Lung microvascular endothelial cell (primary cell): ENCODE results near the gene FHIT. TPM values are rescaled to one million over a fixed set of nuclear protein-coding genes. Genes with fewer than 3 reads are reported as not detected.

Source experiments
- DNase-seq, 2 donors: peaks; one replicate each; pipeline versions ENCODE4 v3.0.0 to v3.0.0-alpha.2; 2010; ENCODE audit warnings: low read depth in 2 of 2
- total RNA-seq: library from RNA; depleted of rRNA; stranded (reverse); fragments of >200 nt; gene quantifications from 2 replicates; pipeline ENCODE4 v1.2.1, GENCODE V29; 2014

FHIT gene
- total RNA-seq, 1 donor from 2014 or later = 0.79 TPM

DNA sequence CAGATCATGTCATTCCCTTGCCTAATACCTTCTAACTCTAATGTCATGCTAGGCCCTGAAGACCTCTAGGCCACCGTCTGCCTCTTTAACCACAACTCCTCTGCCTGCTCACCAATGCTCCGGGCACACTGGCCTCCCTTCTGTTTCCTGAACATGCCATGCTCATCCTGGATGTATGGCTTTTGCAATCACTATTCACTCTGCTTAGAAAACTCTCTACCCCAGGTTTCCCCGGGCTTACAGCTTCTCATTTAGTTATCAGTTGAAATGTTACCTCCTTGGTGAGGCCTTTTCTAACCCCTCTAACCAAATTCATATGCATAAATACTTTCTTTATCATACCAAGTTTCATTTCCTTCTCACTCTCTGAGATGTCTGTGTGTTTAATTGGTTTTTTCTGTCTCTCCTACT, 1473.6 kb downstream of the FHIT start:
- DNase-seq = no peak

DNA sequence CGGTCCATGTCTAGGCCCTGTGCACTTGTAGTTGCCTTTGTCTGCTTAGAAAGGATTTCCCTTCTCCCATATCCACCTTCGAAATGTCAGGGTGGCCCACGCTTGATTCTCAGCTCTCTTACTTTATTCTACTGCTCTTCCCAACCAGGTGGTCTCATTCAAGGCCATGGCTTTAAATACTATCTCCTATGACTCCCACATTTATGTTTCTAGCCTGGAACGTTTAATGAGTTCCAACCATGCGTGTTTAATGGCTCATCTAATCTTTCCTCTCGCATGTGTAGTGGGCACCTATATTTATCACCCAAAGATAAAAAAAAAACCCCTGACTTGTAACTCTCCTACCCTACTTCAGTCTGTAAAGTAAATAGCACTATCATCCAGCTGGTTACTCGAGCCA, 1474.2 kb downstream of the FHIT start:
- DNase-seq = no peak

DNA sequence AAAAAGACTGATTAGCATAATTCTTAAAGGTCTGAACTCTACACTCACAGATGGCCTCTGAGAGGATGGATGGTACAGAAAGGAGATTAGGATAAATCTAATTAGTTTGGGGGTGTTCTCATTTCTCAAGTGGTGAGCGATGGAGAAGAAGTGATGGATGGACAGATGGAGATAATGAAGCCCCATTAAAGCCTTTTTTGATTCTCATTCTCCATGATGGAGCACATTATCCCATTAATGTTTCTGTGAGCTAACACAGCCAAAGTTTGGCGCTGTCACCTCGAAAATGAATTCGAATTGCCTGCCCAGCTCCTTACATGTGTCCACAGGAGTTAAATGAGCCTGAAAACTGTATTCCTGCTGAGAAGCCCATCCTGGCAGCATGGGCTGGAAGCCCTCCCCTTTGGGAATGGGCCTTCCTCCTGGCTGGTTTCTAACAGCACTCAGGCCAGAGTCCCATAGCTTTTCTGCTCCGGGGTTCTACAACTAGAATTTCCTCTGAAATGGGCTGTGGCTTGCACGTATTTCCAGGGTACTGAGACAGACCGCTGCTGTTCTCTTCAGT, 1475.4 kb downstream of the FHIT start:
- DNase-seq = no peak

DNA sequence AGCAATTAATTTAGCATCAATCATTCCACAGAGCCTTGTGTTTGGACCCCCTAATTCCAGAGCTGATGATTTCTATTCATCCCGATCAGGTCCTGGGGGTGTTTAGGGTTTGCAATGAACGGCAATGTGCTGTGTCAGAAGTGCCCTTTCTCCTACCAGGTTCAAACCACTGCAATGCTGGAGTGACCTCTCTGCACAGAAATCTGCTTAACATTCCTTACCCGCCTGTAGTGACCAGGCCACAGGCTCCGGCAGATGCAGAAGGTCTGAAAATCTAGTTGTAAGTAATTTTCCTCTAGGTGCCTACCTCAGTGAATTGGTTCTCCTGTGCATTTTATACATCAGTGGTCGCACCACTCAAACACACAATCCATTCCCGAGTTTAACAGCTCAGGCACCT, 1476.1 kb downstream of the FHIT start:
- DNase-seq = no peak

DNA sequence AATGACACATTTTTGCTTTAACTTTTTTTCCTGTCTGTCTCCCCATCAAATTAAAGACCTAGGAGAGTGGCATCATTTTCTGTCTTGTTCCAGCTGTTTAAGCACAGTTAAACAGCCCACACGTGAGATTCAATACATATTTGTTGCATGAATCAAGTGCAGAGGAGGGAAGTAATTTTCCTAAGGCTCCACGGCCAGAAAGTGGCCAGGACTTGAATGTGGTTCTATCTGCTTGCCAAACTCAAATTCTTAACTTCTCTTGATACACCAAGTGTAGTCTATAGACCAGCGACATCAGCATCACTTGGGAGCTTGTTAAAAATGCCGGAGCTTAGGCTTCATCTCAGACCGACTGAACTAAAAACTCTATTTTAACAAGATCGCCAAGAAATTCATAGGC, 1476.6 kb downstream of the FHIT start:
- no peak for DNase-seq

DNA sequence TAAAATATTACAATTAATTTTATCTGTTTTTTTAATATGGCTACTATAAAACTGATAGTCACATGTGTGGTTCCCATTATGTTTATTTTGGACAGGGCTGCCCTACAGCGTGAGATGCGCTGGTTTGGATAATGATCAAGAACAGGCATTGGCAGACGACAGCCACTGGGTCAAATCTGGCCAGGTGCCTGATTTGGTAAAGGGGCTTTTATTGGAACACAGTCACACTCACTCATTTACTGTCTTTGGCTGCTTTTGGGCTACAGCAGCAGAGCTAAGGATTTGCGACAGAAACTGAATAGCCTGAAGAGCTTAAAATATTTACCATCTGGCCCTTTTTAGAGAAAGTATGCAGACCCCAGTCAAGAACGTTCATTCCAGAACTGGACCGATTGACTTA, 1477.3 kb downstream of the FHIT start:
- no peak for DNase-seq

DNA sequence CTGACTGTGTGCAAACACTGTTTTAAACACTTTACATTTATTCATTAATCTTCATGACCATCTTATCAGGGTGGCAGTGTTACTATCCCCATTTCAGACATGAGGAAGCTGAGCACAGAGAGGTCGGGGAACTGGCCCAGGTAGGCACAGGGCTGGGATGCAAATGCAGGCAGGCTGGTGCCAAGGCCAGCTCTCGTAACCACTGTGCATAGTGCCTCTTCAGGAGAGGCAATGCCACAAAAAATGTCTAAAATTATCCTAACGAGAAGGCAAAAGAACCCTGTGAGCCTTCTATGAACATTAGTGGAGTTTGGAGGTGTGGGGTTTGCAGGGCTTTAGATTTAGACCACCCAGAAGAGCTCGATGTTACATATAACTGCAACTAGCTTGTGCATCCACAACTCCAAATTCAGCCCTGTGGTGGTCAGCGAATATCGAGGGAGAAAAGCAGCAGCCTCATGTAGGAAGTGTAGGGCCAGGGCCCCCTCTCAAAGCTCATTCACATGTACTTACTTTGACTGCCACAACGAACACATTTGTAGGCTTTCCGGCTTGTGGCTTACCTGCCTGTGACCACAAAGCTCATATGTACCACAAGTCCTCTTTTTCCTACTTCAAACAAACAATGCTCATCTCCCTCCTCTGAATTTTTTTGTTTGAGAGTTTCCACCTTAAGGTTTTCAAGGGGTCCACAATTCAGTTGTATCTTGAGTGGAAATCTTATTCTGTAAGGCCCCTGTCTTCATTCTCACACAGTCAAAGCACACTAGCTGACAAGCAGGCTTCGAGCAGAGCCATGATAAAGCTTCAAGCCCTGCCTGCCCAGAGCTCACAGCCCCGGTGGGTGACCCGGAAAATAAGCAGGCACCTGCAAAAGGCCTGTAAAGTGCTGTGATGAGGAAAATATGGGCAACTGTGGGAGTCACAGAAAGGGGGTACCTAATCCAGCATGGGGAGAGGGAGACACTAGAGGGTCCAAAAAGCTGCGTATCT, 1478.5 kb downstream of the FHIT start:
- DNase-seq = no peak

DNA sequence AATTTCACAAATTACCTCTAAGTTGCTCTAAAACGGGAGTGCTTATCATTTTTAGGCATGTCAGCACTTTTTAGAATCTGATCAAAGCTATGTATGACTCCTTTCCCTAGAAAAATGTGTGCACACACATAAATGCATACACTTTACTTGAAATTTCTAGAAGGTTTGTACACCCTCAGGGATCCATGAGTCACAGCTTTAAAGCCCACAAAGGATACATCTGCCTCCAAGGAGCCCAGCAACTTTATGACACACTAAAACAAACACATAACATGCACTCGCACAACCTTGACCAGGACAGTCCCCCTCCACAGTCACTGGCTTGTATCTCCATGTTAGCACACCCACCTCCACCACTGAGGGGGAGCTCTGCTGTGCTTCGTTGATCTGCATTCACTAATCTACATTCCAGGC, 1479.5 kb downstream of the FHIT start:
- no peak for DNase-seq

DNA sequence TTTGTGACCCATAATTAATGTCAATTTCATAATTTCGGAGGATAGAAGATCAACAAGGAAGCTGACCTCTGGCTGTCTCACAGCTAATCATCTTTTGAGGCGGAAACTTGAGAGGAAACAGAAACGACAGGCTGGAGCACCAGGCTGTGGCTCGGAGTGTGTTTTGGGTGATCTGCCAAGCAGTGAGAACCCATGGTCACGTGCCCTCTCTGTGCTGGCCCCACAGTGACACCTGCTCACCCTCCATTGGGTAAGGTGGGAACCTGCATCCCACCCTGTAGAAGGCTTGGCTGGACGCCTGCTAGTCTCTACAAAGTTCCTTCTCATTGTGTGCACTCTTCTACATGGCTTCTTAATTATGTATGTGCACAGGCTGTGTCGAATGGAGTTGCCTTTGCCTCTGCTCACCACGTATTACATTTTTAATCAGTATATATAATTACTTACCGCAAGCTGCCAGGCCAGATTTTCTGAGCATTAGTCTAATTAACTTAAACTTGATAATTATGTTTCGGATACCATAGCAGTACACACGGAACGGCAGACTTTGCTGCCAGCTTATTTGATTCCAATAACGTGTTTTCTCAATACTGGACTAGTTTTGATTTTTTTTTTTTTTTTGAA, 1482.0 kb downstream of the FHIT start:
- DNase-seq = no peak

DNA sequence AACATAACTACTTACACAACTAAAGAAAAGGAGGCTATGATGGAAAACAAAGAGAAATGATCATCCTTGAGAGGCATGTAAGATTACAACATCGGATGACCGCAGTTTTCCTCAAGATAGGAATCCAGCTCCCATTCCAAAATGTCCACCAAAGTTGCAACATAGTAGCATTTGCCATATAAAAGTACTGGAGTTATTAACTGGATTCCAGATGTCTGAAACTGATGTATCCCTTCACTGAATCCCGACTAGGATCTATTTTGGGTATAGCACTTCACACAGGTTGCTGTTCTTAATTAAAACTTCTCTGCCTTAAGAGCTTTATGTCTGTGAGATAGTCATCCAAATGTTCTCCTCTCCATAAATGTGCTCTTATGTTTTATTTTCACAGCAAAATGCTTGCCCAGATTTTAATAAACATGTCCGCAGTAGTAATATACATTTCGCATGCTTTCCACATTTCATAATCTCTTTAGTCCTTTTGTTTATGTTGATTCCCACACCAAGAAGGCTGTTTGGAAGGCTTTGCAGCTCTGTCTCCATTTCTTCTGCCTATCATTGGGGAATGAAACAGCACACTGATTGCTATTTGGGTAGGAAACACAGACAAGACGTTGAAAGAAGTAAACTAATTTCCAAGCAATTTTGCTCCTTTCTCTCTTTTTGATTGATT, 1484.9 kb downstream of the FHIT start:
- no peak for DNase-seq

DNA sequence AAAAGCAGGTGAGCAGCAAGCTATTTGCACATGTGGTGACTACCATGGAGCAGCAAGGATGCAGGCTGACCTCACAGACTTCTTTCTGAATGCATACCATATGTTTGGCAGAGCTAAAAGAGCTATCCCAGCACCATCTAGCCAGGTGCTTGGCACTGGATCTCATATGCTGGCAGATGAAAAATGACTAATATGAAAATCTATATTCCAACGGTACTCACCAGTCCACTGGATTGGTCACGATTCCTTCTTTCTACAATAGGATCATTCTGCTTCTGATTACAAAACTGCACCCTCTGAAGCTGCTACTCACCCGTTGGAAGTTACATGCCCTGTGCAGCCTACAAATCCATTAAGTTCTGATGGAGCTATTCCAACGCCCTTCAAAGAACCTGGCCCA, 1487.1 kb downstream of the FHIT start:
- DNase-seq = no peak

DNA sequence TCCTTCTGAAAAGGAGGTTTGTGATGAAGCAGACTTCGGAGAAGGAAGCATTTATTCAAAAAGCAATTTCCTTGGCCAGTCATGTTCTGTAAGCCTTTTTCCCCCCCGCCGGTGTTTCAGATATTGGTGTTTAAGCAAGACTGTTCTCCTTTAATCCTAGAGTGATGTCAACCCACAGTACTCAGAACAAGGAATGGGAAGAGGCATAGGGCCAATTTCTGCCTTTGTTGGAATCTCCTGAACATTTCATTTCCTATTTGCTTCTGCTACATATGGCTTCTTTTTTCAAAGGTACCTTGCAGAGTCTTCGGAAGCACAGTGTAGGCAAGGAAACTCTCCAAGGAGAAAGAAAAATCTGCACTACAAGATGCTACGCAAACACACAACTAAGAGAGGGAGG, 1488.3 kb downstream of the FHIT start:
- no peak for DNase-seq

DNA sequence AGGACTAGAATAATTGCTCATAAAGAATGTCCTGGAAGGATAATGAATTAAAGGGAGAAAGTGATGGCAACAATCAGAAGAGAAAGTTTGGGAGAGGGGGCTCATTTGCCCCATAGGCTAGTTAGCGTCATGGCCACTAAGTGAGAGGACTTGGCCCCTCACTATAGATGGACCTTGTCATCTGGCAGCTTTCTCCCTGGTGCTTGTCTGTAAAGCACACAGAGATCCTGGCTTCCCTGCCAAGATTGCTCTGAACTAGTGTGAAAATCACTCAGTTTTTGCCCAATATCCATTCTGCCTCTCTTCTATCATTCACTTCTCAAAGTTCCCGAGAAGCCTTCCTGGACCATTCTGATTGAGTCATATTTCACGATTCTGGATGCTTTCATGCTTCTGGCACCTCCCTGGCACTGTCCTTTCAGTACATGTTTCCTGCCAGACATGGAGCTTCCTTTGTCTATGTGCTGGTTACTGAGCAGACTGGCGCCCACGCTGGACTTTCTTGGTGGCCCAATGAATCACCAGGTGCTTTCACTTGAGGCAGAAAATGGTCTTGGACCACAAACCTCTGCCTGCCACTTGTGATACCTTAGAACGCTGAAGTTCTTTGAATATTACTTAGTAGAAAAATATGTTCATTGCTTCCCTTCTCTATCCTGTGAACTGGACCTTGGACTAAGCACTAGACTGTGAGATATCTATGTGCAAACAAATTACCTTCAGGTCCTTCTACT, 1491.8 kb downstream of the FHIT start:
- DNase-seq = no peak

DNA sequence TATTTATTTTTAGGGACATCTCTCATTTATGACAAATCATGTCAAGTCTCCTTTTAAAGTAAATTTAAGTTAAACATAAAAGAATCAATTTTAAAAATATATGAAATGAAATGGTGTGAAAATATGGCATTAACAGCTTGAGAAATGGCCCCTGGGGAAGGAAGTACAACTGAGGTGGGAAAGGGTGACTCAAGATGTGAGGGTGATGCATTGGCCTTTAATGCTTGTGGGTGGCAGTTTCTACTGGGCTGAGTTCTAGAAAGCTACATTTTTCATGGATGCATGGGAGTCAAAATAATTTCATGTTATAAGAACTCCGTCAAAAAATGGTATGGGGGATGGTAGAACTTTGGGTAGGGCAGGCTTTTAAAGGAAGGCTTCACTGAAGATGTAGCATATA, 1492.6 kb downstream of the FHIT start:
- no peak for DNase-seq

DNA sequence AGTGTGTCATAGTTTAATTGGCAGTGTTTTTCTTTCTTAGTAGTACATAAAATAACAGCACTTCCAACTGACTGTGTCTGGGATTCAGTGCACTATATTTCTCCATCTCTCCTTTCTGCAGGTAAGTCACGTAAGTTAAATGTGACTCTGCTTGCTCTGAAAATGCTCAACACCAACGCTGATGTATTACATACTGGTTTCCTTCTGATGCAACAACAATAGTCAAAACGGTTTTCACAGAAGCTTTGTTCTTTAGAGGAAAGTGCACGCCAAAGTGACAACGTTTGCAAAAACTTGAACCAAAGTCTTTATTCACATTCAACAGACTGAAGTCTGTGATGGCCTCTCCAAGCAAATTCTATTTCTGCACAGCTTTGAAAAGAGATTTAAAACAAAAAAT, 1494.3 kb downstream of the FHIT start:
- no peak for DNase-seq

DNA sequence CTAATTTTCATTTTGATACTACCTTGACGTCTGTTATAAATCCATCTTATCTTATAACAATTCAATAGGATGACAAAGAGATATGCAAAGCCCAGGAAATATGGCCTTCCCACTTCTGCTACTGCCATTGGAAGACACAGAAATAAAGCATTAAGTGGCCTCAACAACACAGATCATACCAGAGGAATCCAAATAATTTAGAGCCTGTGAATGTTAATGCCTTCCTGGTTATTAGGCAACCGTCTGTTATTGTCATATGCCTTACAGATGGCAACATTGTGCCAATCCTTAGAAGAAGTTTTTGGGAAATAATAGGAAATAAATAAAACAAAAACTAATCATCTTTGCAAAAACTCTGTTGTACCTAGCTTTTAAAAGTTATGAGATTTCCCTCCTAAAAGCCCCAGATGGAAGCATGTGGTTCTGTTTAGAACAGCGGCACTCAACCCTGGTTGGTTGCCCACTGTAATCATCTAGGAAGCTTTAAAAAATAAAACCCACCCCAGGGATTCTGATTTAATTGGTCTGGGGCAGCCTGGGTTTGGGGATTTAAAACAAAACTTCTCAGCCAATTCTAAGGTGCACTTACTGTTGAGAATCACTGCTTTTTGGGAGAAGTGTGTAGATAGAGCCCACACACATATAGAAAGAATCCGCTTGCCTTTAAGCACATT, 1496.7 kb downstream of the FHIT start:
- no peak for DNase-seq

DNA sequence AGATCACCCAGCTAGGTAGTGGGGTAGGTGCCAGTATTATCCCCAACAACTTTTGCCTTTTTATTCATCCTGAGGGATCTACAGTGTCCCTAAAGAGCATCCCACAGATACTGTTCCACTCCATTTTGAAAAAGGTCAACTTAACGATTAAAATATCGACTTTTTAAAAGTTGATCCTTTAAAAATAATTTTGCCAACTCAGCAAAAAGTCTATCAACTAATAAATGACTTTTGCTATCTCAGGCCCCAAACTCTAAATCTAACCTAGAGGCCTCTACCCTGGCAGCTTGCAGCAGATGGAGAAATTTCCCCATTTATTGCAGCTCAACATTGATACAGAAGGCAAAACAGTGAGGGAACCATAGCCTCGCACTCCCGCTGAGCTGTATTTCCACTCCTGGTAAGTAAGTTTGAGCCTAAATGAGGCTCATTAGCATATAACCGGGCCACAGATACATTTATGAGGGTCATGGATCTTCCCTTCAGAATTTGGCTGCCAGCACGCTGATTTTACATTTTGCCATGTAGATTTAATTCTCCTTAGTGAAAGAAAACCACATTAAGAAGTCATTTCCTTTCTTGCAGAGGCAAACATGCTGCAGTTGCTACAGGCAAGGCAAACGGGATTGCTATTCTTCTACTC, 1497.3 kb downstream of the FHIT start:
- no peak for DNase-seq

DNA sequence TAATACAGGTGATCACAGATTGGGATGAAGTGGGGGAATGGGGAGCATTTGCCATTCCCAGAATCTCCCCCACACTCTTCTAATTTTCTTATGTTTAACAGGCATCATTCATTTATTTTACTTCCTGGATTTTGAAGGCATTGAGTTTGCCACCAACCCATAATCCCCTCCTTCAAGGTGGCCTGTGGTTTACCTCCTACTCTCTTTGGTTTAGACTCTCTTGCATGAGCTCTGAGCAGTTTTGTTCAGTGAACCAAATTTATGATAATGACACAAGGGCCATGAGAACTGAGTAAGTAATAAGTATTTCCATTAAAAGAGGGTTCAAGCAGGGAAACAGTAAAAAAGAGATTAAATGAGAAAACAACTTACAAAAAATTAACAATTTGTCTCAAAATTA, 1498.3 kb downstream of the FHIT start:
- no peak for DNase-seq

DNA sequence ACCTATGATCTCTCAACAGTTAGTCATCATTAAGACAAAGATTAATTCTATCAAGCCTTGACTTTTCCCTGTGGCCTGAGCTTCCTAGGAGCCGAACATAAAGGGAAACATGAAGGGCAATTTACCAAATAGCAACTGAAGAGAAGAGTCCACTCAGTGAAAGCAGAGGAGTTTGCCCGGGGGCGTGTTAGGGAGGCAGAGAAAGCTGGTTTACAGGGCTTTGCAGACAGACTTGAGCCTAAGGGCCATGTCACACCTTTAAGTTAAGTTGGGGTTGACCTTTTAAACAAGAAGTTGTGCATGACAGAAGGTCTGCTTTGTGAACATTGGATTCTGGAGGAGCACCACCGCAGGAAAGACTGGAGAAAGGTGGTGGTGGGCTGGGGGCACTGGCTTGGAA, 1499.6 kb downstream of the FHIT start:
- DNase-seq = no peak

DNA sequence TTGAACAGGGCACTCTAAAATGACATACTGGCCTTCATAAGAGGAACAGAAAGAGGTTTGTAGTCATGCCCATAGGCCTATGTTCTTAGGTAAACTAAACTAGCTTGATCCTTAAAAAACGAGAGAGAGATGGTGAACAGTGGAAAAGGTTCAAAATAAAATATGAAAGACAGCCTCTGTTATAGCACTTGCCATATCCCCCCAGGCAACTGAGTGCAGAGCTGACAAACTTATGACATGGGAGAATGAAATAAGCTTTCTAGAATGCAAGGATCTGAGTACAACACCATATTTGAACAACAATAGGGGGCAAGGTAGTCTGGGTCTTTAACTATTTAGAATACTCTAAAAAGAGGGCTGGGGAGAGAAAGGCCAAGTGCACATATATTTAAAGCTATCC, 1500.9 kb downstream of the FHIT start:
- no peak for DNase-seq
